Adrenal gland (tissue), 12 donors: ENCODE results near the gene GPS1. TPM values are rescaled to one million over a fixed set of nuclear protein-coding genes. Genes with fewer than 3 reads are reported as not detected.
A peak's percentile ranks its signal among the peaks of the same experiment; 100 is the strongest.

Source experiments
- DNase-seq, 7 donors: peaks; one replicate each; pipeline ENCODE4 v3.0.0-alpha.2; 2019 to 2020
- H3K27ac ChIP-seq, 5 donors: fragments of 200-600 bp; sonication (generic) in 4 of 5; 1 replicate in 3 of 5; 2 replicates in 2 of 5; pipeline versions ENCODE4 v1.5.1 to v1.8.0; 2016 to 2020; ENCODE audit warnings: mild to moderate bottlenecking in 1 of 5
- H3K27me3 ChIP-seq: fragments of 200-600 bp; 2 replicates; pipeline ENCODE4 v1.8.0; 2021
- H3K36me3 ChIP-seq, 2 donors: fragments of 200-600 bp; replicated peaks in 1 of 2; 1 replicate in 1 of 2; 2 replicates in 1 of 2; pipeline versions ENCODE4 v1.5.1 to v1.8.0; 2018 to 2022
- H3K4me1 ChIP-seq, 2 donors: fragments of 200-600 bp; replicated peaks in 1 of 2; 1 replicate in 1 of 2; 2 replicates in 1 of 2; pipeline versions ENCODE4 v1.5.1 to v1.8.0; 2018 to 2021
- H3K4me3 ChIP-seq, 4 donors: fragments of 200-600 bp; sonication (generic) in 3 of 4; one replicate each; pipeline ENCODE4 v1.5.1; 2016 to 2018
- H3K9me3 ChIP-seq, 3 donors: fragments of 200-600 bp; sonication (generic) in 1 of 3; replicated peaks in 1 of 3; 1 replicate in 2 of 3; 2 replicates in 1 of 3; pipeline versions ENCODE4 v1.5.1 to v1.8.0; 2016 to 2021
- CTCF ChIP-seq, 6 experiments: fragments of 450-650 bp in 4 of 6; fragments of 200-600 bp in 2 of 6; sonication (generic) in 1 of 6; IDR thresholded peaks; 1 replicate in 5 of 6; 2 replicates in 1 of 6; pipeline versions ENCODE4 v1.5.1 to v1.8.0; 2016 to 2021; ENCODE audit warnings: antibody characterized with exemption in 6 of 6, mild to moderate bottlenecking in 2 of 6, moderate library complexity in 1 of 6
- POLR2A ChIP-seq, 2 donors: fragments of 450-650 bp; IDR thresholded peaks; one replicate each; pipeline ENCODE4 v1.6.1; 2017; ENCODE audit warnings: antibody characterized with exemption in 2 of 2, mild to moderate bottlenecking in 2 of 2, moderate library complexity in 1 of 2
- WGBS, 4 donors: extraction: QIAGEN DNeasy Blood & Tissue Kit in 2 of 4; methylation state at CpG; one replicate each; pipeline versions ENCODE4 v1.1.5 to v1.1.7; 2013 to 2017; 5-methylcytosine and 5-hydroxymethylcytosine counted together
- intact Hi-C, 2 donors: fragments of 100-400 bp; cut with DNase I; formaldehyde crosslinking; loops; one replicate each; pipeline versions ENCODE4 v1.14.1 to v1.15.0; 2022 to 2023
- polyA plus RNA-seq, 3 donors: library from polyadenylated mRNA; stranded (reverse); fragments of 200-250 nt in 2 of 3; fragments of 350-450 nt in 1 of 3; fragmentation: Illumina TruSeq in 1 of 3; extraction: RNeasy Lipid Tissue Mini Kit (QIAGEN cat#74804) in 1 of 3; gene quantifications; one replicate each; pipeline ENCODE4 v1.2.3, GENCODE V29; 2013 to 2014
- total RNA-seq, 9 donors: library from RNA; depleted of rRNA in 4 of 9; stranded (reverse); fragments of >200 nt in 4 of 9; fragments of 120-200 nt in 1 of 9; fragmentation: NEBNext Ultra II Directional in 1 of 9; extraction: Animal tissue kit (Norgen Biotek cat#: 25700) in 1 of 9; gene quantifications; one replicate each; pipeline versions ENCODE4 v1.1.0 to v1.2.4, GENCODE V29; 2013 to 2023
- donor health status: healthy with polysubstance abuse.
- donor health status: Bipolar disorder and iron deficiency.
- donor health status: DM: yes; HTN: yes; CAD: no.
- donor health status: DM: no; HTN: no; CAD: no.
- donor health status: DM: no; HTN: no; CAD: no.
- donor health status: DM: yes; HTN: yes; CAD: no.

The GPS1 gene
- total and polyA plus RNA-seq, 12 donors, result 37.4 to 305 (median 113) TPM

- H3K27ac ChIP-seq, result peak within 1 kb of the TSS in 4 of 5 donors; percentile 52 to 87 (median 80)
- 12 to 74% (median 32%) methylated on average over 8 to 88 of the region's 88 CpGs for WGBS, 4 donors
- peak; percentile 47 to 72 (median 58) for DNase-seq
- intact Hi-C loops, result no loop called here
- TF ChIP-seq POLR2A (IDR thresholded peaks at IDR 0.05) (peak; percentile 28 to 84), CTCF (IDR thresholded peaks at IDR 0.05) (peak in 1 of 6 experiments; percentile 21)
- peaks cover 12 to 17% of the 10 kb centered on the region in 2 donors for H3K4me1 ChIP-seq
- H3K4me3 ChIP-seq, result peak within 1 kb of the TSS; percentile 34 to 65 (median 57)
- H3K36me3 ChIP-seq, result peaks cover 0 to 17% of the 10 kb centered on the region in 2 donors
- H3K27me3 ChIP-seq, result no peaks in the 10 kb centered on the region
- H3K9me3 ChIP-seq, result no peaks in the 10 kb centered on the region
Observed at GRCh38 chr17:82065638-82066303, 14.1 kb downstream of the GPS1 start, which contains the start of gene DUS1L. Gene DUS1L (minus strand): TSS chr17:82065804. CDS start chr17:82065059, 745 bp downstream.

- H3K9me3 ChIP-seq, result no peaks in the 10 kb centered on the region
Observed at GRCh38 chr17:82070611-82071010, 18.9 kb downstream of the GPS1 start.

GRCh38 chr17:82072827-82073226, 21.1 kb downstream of the GPS1 start:
- DNase-seq, result no peak
- intact Hi-C loops, result no loop called here
- 79 to 89% (median 84%) methylated on average over 6 of the region's 6 CpGs for WGBS, 4 donors
- no peak for TF ChIP-seq POLR2A (IDR thresholded peaks at IDR 0.05)
- no peak for TF ChIP-seq CTCF (IDR thresholded peaks at IDR 0.05)
- Histone ChIP-seq H3K4me3 (no peak overlapping the region), H3K9me3 (no peaks in the 10 kb centered on the region), H3K27me3 (no peaks in the 10 kb centered on the region), H3K36me3 (no peaks in the 10 kb centered on the region), H3K27ac (no peak overlapping the region), H3K4me1 (no peaks in the 10 kb centered on the region)

More at GRCh38 chr17:82070611-82071010, 18.9 kb downstream of the GPS1 start:
- no peak for DNase-seq
- Histone ChIP-seq H3K4me3 (no peak overlapping the region), H3K27me3 (no peaks in the 10 kb centered on the region), H3K27ac (no peak overlapping the region), H3K4me1 (peaks cover 5 to 7% of the 10 kb centered on the region in 2 donors), H3K36me3 (no peaks in the 10 kb centered on the region)
- intact Hi-C loops, result no loop called here
- TF ChIP-seq POLR2A (IDR thresholded peaks at IDR 0.05) (no peak), CTCF (IDR thresholded peaks at IDR 0.05) (no peak)

DNA sequence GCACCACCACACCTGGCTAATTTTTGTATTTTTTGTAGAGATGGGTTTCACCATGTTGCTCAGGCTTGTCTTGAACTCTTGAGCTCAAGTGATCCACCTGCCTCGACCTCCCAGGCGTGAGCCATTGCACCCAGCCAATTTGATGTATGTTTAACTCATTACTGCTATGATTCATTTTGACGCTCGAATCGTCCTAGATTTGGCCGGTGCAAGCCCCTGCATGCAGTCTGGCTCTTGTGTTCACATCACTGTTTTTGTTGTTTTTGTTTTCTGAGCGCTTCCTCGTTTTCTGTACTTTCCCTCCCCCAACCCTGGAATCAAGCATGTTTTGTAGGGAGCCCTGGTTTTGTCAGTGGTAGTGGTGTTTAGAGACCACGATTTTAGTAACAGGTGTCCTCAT, 21.7 kb downstream of the GPS1 start:
- no peak overlapping the region for H3K4me3 ChIP-seq

More for the DNA sequence above, 21.7 kb downstream of the GPS1 start:
- TF ChIP-seq POLR2A (IDR thresholded peaks at IDR 0.05), result no peak
- TF ChIP-seq CTCF (IDR thresholded peaks at IDR 0.05), result no peak
- intact Hi-C loops, result no loop called here
- 81 to 85% (median 83%) methylated on average over 9 of the region's 9 CpGs for WGBS, 4 donors
- Histone ChIP-seq H3K27ac (no peak overlapping the region), H3K27me3 (no peaks in the 10 kb centered on the region), H3K9me3 (no peaks in the 10 kb centered on the region), H3K36me3 (peaks cover 0 to 3% of the 10 kb centered on the region in 2 donors), H3K4me1 (no peaks in the 10 kb centered on the region)
- DNase-seq, result no peak
